ENCODE measurements around the gene PTPRN2. TPM values are rescaled to one million over a fixed set of nuclear protein-coding genes. Genes with fewer than 3 reads are reported as not detected.

The PTPRN2 gene
- total and polyA plus RNA-seq, 2 of the 8 experiments (the other 6 are each of a cell fraction or from before 2014, with no cell fraction given) = 2.6 to 4.5 TPM

- no peaks in the 10 kb centered on the region for H3K23me2 ChIP-seq (ENCODE audit: low read depth, low read length)
- H2AK5ac ChIP-seq (ENCODE audit: low read depth, low read length) = no peak overlapping the region
- no peaks in the 10 kb centered on the region for H3K79me2 ChIP-seq (ENCODE audit: control insufficient read depth in 1 of 2, insufficient read depth in 2 of 2, low read length in 2 of 2)
- H3K14ac ChIP-seq (ENCODE audit: insufficient read length) = no peak overlapping the region
- no peak overlapping the region for H3K56ac ChIP-seq (replicated peaks; ENCODE audit: insufficient read length, low read depth, low read length)
- H2BK12ac ChIP-seq (ENCODE audit: low read depth, low read length) = no peak overlapping the region
- no peak overlapping the region for H3K4me2 ChIP-seq (ENCODE audit: insufficient read depth in 1 of 2, low read depth in 2 of 2, low read length in 2 of 2)
- no peak overlapping the region for H3K4me3 ChIP-seq (ENCODE audit: extremely low read depth in 1 of 4, insufficient read depth in 2 of 4, low read depth in 3 of 4, low read length in 4 of 4)
- no peaks in the 10 kb centered on the region for H3K79me1 ChIP-seq (ENCODE audit: low read depth, low read length)
- peak overlapping the region; percentile 90; the same call in 1 of the 2 replicates for H2BK20ac ChIP-seq (ENCODE audit: low read length)
- H3K9ac ChIP-seq (replicated peaks in 1 of 4; ENCODE audit: extremely low read depth in 1 of 4, low read depth in 3 of 4, low read length in 3 of 4) = no peak overlapping the region
- peaks cover 15 to 16% of the 10 kb centered on the region in 2 experiments; a peak in 3 of 4 replicates for H3K9me3 ChIP-seq (ENCODE audit: insufficient read depth in 2 of 2, low read depth in 1 of 2, low read length in 1 of 2)
- no peak overlapping the region for H3K18ac ChIP-seq (ENCODE audit: extremely low read depth, low read length)
- H4K20me1 ChIP-seq (replicated peaks in 1 of 2; ENCODE audit: control insufficient read depth in 1 of 2, insufficient read depth in 2 of 2, low read length in 2 of 2) = peaks cover 0 to 2% of the 10 kb centered on the region in 2 experiments
- no peak overlapping the region for H2BK15ac ChIP-seq (ENCODE audit: low read length)
- H2BK120ac ChIP-seq (replicated peaks; ENCODE audit: low read depth, low read length) = no peak overlapping the region
- no peaks in the 10 kb centered on the region; a peak in 1 of 7 replicates for H3K4me1 ChIP-seq (replicated peaks in 1 of 4; ENCODE audit: control insufficient read depth in 3 of 4, insufficient read depth in 4 of 4, low read length in 3 of 4)
- 89% methylated on average over 26 of the region's 27 CpGs; no CpG with 5 or more reads in 1 of the 2 experiments for WGBS, 2 experiments (ENCODE audit: extremely low coverage in 1 of 2, insufficient coverage in 1 of 2, insufficient read length in 1 of 2, insufficient replicate concordance in 2 of 2, low coverage in 1 of 2, low lambda C conversion rate in 2 of 2, missing lambda C conversion rate in 1 of 2)
- FAIRE-seq (no peak), DNase-seq (ENCODE audit: low read depth in 1 of 2, low spot score in 2 of 2) (no peak)
- no peak overlapping the region for H4K8ac ChIP-seq (ENCODE audit: extremely low read depth, insufficient read depth, low read length)
- no peak overlapping the region for H3K4ac ChIP-seq (replicated peaks; ENCODE audit: insufficient read length, low read depth, low read length)
- CTCF ChIA-PET (ENCODE audit: partially characterized antibody) = interaction anchor here (1.4 kb wide), 1 partner anchor 9 kb away, joined by 3 read pairs; no protein-coding TSS in a partner anchor
- H2BK5ac ChIP-seq (ENCODE audit: low read depth, low read length) = no peak overlapping the region
- H3K23ac ChIP-seq (ENCODE audit: insufficient read length) = no peak overlapping the region
- no peak overlapping the region for H3K27ac ChIP-seq (ENCODE audit: low read depth, low read length)
- no peaks in the 10 kb centered on the region for H3K36me3 ChIP-seq (ENCODE audit: control insufficient read depth in 2 of 4, insufficient read depth in 4 of 4, low read length in 3 of 4)
- no peaks in the 10 kb centered on the region for H3K27me3 ChIP-seq (replicated peaks in 1 of 4; ENCODE audit: control insufficient read depth in 3 of 4, extremely low read depth in 1 of 4, insufficient read depth in 3 of 4, low read length in 3 of 4)
- POLR2A ChIA-PET (ENCODE audit: partially characterized antibody) = no interaction called here
- H2AFZ ChIP-seq (ENCODE audit: low read length) = no peak overlapping the region
- no peak overlapping the region for H4K91ac ChIP-seq (replicated peaks; ENCODE audit: insufficient read length, low read length)
- no peak overlapping the region for H4K5ac ChIP-seq (ENCODE audit: insufficient read length, low read depth, low read length)
- no peak for TF ChIP-seq POLR2A (IDR thresholded peaks at IDR 0.05; ENCODE audit: control extremely low read depth in 1 of 2, low read depth in 2 of 2, low read length in 2 of 2)
- no peak for TF ChIP-seq SUZ12 (IDR thresholded peaks at IDR 0.05; ENCODE audit: low read length)
- TF ChIP-seq RXRA (IDR thresholded peaks at IDR 0.05; ENCODE audit: insufficient read depth, low read depth, low read length) = no peak
- no peak for TF ChIP-seq CHD1 (IDR thresholded peaks at IDR 0.05; ENCODE audit: low read depth, low read length)
- TF ChIP-seq RAD21 (IDR thresholded peaks at IDR 0.05 in 1 of 2, conservative IDR thresholded peaks at IDR 0.05 in 1 of 2; ENCODE audit: low read depth in 2 of 2, low read length in 2 of 2) = no peak
- TF ChIP-seq TBP (IDR thresholded peaks at IDR 0.05; ENCODE audit: low read depth, low read length) = no peak
- no peak for TF ChIP-seq SP1 (IDR thresholded peaks at IDR 0.05; ENCODE audit: low read depth, low read length)
- no peak for TF ChIP-seq CREB1 (IDR thresholded peaks at IDR 0.05)
- TF ChIP-seq ASH2L (IDR thresholded peaks at IDR 0.05; ENCODE audit: low read length) = no peak
- no peak for TF ChIP-seq CEBPB (IDR thresholded peaks at IDR 0.05; ENCODE audit: low read depth, low read length)
- no peak for TF ChIP-seq ATF2 (IDR thresholded peaks at IDR 0.05; ENCODE audit: low read length)
Measured at GRCh38 chr7:157865351-157866165, 722.1 kb downstream of the PTPRN2 start.

All from H1 (cell line).